SIG-M5 treated with dmso at 0.1 percent for 504 hours (cell line): ENCODE data around the gene QRFP.
A peak's percentile ranks its signal among the peaks of the same experiment; 100 is the strongest.
"Not testable (repeated sequence)": the region's sequence is repeated elsewhere in the genome, so short reads cannot be mapped to it uniquely, and the experiment has no call there.

Experiments
- DNase-seq: peaks from one replicate; lab custom pipeline; 2025; ENCODE audit not compliant: unreplicated experiment; lab: John Stamatoyannopoulos, UW

Gene QRFP

DNA sequence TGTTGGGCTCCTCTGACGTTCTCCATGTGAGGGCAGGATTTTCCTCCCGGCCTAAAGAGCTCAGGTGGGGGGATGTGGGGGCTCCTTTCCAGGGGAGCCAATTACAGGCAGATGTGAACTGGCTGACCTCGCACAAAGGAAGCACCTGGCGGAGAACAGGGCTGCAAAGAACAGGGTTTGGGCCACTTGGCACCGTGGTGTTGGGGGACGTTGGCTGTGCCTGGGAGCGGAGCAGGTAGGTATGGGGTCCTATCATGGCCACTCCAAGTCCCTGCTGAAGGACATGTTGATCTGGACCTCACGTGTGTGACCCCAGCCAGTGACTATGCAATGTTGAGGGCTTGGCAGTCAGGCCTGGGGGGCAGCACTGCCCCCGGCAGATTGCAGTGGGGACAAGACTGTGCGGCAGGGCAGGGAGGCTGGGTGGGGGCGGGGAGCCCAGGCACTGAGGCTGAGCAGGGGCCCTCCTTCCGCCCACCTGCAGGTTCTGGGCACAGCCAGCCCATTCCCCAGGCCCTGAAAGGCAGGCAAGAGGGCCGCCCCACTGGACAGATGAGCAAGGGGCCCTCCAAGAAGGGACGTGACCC lies 23.0 kb upstream of the QRFP start:
- no peak for DNase-seq

DNA sequence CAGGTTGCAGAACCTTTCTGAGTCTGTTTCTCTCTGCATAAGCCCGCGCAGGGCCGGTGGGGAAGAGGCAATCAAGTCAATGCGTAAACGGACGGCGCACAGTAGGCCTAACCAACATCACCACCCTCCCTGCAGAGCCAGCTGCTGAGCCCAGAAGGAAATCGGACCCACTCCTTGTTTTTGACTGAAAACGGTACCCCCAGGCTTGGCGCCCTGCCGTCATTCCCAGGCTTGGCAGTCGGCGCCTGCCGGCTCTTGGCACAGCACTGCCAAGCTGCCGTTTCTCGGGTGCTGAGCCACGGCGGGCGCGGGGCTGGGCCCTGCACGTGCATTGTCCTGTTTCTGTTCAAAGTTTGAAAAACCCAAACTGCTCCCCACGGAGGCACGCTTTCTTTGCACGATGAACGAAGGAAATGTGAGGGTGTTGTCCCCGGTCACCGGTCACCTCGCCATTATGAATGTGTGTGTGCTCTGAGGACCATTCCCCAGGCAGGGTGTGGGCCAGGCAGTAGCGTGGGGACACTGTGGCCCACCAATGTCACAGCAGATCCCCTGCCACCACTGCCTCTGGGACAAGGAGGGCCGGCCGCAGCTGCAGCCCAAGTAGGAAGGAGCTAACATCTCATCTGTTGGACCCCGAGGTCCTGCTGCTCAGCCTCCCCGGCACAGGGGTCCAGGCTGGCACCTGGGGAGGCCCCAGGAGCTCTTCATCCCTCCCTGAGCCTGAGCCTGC lies 22.4 kb upstream of the QRFP start:
- no peak for DNase-seq

DNA sequence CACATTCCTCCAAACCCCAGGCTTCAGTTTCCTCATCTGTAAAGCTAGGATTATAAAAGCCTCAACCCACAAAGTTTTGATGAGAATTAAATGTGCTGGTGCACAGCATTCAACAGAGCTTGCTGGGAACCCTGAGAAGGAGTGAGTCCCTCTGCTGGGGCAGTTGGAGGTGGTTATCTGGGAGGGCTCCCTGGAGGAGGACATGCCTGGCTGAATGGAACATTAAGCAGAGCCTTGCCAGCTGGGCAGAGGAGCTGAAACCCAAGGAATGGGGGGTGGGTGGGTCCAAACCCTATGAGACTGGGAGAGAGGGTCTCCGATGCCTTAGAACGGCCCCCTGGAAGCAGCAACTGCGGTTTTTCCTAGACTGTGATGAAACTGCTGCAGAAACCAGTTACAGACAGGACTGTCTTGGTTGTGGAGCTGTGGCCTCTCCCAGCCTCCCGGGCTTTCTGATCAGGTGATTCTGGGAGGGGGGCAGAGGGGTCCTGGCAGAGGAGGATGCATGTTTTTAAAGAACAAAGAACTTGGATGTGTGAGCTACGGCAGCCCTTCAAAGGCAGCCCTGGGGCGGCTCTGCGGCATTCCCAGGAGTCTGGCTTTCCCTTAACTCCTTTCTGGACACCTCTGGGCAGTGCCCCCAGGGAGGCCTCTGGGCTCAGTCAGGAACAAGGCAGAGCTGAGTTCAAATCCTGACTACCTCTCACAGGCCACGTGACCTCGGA lies 21.7 kb upstream of the QRFP start:
- no peak for DNase-seq

DNA sequence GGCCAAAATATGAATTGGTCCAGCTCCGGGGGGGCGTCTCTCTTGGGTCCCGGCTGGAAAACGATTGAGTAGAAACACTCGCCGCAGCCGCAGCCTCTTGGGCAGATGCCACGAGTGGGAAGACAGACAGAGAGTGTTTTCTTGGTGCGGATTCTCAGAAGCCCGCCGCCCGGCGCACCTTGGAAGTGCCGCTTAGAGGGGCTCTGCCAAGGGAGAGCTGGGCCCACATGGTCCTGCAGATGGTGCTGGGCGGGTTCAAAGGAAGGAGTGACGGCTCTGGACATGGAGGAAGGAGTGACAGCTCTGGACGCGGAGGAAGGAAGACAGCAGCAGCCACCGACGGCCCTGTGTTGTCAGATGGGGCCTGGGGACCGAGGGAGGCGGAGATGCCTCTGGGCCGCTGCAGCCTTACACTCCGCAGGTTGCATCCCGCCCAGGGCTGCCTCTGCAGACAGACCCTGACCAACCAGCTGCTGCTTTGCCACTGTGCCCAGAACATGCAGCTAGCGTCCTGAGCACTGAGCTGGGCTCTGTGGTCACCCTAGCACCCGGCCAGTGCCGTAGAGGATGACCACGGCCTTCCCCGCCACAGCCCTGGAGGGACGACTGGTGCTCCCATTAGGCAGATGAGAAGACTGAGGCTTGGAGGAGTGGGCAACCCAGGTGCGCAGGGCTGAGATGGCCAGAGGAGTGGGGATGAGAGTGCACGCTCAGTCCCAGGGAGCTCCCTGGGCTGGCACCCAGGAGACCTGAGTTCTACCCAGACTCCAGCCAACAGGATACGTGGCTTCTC lies 20.8 kb upstream of the QRFP start:
- DNase-seq: no peak

DNA sequence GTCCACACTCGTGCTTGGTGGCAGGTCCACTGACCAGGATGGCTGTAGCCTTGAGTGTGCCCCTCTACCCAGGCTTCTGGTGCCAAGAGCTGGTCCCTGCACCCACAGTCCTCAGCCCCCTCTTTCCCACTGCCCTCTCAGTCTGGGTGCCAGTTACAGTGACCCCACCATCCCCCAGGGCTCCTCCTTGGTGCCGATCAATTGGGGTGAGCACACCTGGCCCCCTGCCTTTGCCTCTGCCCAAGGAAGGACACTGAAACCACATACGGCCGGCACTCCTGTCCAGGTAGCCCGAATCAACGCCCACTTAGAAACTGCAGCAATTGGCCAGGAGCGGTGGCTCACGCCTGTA lies 18.5 kb upstream of the QRFP start:
- no peak for DNase-seq

DNA sequence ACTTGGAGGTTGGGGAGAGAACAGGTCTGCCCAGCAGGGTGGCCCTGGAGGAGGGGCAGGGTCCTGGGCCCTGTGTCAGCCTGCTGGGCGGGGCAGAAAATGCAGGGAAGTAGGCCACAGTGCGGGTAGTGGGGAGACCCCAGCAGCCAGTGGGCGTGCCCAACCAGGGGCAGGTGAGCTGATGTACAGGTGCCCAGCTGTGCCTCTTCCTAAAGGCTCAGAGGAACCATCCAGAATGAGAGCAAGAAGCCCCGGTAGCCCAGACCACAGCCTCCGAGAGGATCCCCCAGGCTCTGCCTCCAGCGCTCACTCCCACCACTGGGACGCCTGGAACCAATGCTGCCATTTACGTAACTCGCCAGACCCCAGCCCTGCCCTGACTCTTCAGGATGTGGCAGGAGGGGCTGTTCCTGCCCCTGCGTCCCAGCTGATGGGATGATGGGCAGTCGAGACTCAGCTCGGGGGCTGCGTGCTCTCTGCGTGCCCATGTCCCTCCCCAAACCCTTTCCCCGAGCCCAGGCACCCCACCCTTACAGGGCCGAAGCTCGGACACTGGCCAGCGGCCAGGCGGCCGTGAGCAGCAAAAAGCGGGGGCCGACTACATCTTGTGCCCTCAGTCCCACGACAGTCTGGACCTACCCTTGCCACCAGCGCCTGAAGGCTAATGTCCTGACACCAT lies 17.9 kb upstream of the QRFP start:
- DNase-seq: no peak

DNA sequence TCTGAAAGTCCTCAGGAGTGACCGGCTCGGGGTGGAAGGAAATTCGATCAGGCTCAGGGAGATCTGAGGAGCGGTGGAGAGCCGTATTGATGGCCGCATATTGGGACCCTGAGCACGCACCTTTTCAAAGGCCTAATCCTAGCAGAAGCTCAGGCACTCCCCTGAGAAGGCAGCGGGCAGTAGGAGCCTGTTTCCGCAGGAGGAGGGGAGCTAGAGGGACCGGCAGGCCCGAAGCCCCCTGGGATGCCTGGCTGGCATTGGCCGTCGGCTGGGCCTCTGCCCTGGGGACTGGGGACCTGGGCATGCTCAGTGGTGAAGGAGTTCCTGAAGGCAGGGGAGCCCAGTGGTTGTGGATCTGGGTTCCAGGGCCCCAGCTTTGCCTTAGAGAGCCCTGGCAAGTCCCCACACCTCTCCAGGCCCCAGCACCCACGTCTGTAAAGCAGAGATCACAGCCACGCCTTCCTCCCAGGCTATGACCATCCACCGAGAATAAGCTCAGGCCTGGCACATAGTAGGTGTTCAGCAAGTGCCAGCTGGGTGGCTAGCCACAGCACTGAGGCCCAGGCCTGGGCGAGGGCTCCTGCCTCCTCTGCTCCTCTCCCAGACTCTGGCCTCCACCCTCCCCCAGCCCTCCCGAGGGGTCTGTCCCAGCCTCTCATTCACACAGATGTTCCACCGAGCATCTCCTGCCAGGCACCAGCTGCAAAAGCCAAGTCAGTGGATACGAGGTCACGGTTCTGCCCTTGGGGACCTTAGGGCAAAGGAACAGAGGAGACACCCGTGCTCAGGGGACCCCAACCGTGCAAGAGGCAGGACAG lies 17.2 kb upstream of the QRFP start:
- no peak for DNase-seq

DNA sequence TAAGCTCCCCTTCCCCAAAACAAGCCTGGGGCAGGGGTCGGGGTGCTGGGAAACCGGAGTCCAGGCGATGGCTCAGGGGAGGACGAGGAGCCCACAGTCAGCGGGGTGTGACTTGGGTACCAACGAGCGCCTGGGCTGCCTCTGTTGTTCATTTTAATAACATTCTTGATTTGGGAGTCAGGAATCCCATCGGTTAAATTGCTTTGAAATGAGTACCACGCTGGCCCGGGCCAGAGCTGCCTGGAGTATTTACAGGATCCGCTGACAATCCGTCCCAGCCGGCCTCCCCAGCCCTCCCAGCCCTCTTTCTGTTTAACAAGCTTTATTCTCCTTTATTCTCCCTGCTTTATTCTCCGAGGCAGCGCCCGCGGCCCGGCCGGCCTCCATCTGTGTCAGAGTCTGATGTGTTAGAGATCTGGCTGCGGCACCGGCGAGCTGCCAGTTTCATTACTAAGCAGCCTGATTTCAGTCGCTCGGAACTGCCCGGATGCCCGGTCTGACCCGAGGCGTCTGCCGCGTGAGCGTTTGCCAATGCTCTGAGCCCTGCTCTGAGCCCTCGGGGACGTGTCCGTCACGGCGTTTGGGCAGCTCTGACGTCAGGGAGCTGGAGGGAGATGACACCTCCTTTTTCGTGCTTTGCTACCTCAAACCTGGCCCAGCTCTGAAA lies 16.5 kb upstream of the QRFP start:
- DNase-seq: no peak

DNA sequence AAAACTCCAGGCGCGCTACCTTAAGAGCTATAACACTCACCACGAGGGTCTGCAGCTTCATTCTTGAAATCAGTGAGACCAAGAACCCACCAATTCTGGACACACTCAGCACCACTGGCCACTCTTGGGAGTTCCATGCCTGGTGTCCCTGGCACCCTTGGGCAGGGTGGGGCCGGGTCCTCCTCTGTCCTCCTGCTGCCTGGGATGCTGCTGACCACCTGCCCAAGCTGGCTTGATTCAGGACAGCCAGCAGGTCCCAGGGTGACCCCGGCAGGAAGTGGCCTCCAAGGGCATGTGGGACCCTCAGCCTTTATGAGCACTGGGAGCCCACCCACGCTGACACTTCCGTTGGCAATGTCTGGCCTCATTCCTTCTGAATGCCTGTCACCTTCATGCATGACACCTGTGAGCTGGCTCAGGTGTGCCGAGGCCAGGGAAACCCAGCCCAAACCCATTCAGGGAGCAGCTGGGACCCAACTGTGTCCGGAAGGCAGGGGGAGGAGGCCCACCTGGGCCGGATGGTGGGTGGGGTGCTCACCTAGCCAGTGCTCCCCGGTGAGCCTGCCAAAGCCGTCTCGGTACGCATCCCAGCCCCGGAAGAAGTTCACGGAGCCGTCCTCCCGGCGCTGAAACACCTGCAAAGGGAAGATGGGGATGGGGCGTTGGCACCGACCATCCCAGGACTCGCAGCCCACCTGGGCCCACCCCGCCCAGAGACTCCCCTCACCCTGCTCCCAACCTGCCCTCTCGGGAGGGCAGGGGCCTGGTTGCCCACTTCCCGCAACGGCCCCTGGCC lies 14.8 kb upstream of the QRFP start:
- no peak for DNase-seq

DNA sequence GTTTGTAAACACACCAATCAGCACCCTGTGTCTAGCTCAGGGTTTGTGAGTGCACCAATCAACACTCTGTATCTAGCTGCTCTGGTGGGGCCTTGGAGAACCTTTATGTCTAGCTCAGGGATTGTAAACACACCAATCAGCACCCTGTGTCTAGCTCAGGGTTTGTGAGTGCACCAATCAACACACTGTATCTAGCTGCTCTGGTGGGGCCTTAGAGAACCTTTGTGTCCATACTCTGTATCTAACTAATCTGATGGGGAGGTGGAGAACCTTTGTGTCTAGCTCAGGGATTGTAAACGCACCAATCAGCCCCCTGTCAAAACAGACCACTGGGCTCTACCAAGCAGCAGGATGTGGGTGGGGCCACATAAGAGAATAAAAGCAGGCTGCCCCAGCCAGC lies 14.1 kb upstream of the QRFP start:
- not testable (repeated sequence) for DNase-seq

DNA sequence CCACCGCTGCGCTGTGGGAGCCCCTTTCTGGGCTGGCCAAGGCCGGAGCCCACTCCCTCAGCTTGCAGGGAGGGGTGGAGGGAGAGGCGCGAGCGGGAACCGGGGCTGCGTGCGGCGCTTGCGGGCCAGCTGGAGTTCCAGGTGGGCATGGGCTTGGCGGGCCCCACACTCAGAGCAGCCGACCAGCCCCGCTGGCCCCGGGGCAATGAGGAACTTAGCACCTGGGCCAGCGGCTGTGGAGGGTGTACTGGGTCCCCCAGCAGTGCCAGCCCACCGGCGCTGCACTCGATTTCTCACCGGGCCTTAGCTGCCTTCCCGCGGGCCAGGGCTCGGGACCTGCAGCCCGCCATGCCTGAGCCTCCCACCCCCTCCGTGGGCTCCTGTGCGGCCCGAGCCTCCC lies 13.4 kb upstream of the QRFP start:
- DNase-seq: not testable (repeated sequence)

DNA sequence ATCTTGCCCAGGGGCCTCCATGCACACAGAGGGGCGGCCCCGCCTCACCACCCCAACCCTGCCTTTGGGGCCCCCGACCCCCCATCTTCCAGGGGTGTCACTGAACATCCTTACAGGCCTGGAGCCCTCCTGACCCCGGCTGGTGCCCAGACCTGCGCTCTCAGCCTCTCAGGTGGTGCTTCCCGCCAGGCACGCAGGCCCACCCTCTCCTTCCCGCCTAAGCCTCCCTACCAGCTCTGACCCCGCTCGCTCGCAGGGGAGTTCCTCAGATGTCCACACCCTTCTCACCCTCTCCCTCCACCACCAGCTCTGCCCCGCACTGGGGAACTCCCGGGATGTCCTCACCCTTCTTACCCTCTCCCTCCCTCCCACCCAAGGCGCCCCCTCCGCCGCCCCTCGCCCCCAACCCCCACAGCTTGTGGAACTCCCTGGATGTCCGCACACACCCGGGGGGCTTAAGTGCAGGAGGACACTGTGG lies 12.3 kb upstream of the QRFP start:
- no peak for DNase-seq

DNA sequence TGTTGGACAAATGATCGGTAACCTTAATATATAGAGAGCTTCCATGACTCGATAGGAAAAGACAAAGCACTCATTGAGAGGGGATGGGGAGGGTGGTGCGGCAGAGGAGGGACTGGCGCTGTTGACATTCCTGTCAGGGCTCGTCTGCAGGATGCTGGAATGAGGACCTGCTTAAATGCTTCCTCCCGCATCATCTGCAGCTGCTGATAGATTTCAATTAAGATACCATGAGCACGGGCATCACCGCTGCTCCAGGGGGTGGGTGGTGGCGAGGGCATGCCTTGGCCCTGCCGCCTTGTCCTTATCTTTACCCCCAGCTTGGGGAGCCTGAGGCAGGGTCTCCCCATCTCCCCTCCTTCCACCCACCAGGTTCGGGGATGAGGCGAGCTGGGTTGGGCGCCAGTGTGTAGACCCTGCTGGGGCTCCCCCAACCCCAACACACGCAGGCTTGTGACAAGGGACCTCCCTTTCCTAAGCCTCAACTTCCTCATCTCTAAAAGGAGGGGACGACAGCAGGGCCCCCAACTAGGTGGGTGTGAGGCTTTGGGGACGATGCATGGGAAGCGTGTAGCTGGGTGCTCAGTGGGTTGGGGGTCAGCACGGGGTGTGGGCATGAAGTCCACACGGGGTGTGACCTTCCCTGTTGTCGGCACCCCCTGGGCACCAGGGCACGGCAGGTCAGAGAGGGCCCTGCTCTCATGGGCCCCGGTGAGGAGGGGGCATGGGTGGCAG lies 11.7 kb upstream of the QRFP start:
- no peak for DNase-seq

DNA sequence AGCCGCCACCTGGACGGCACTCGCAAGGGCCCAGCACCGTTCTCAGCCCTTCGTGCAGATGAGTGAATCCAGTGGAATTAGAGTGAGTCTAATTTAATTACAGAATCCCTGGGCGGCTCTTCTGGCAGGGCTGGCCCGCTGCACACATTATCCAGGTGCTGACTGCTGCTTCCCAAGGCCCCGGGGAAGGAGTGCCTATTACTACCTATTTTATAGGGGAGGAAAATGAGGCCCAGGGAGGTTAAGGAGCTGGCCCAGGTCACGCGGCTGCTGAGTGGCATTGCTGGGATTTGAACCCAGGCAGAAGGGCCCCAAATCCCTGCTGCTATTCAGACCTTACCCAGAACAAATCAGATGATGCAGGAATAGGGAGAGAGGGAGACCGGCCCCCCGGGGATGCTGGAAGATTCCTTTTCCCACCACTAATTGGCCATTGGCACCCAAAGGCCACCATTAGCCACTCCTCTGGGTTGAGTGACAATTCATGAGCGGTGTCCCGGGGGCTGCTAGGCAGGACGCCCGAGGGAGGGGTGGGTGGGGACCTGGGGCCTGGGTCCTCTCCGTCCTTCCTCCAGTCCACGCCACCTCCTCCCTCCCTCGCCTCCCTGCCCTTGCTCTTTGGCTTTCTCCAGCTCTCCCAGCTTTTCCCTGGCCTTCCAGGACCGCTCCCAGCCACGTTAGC lies 10.3 kb upstream of the QRFP start:
- DNase-seq: no peak

DNA sequence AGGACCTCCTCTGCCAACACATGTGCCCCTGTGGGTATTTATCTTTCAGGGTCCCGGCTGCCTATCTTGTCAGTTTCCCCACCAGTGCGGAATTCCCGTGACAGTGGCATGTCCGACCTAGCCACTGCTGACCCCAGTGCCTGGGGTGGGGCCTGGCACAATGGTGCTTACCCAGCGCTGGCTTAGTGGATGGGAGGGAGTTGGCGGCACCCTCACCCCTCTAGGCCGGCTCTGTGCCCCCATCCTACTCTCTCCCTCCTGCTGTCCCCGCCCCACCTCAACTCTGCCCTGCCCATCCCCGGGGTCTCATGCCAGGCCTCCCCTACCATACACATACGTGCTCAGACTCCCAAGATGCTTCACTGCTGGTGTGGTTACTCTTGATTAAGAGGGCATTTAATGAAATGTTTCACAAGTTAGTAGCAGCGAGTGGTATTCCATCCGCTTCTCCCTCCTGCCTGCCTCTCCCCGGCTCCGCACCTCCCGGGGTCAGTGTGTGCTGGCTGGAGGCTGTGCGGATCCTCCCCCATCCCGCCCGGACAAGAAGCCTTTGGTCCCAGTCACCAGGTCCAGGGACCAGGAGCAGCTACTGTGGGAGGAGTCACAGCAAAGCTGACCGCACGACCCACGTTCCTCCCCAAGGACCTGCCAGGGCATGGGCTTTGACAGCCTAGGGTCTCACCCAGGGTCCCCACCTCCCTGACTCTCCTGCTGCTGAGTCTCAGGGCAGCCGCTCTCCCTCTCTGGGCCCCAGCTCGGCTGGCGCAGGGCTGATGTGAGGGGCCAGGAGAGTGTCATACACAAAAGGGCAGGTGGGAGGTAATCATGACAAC lies 9.5 kb upstream of the QRFP start:
- DNase-seq: no peak

DNA sequence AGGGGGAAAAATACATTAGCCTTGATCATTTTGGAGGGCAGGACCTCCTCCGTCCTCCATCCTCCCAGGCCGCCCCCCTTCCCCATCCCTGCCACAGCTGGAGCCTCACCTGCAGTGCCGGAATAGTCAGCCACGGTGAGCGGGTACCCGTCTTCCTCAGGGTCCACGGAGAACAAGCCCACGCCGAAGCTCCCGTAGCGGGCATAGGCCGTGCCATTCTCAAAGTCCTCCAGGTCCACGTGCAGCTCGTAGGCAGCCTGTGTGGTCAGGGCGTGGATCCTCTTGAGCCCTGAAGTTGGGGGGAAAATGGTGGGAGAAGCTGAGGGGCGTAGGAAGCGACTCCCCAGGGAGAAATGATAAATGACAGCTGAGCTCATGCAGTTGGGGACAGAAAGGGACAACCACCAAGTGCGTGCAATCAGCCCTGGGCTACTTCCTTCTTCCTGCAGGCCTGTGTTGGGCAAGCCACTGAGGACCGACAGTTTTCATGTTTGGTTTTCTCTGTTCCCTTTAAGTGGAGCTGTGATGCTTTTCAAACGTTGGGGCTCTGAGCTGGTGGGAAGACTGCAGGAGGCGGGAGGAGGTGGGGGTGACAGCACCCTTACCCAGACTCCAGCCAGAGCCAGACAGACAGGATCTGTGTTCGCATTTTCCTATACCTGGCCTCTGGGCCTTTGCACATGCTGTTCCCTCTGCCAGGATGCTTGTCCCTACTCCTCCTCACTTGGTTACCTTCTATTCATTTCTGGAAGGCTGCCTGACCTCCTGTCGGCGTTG lies 8.7 kb upstream of the QRFP start:
- DNase-seq: peak; percentile 61
